ENCODE measurements around the gene CD6.
A peak's percentile ranks its signal among the peaks of the same experiment; 100 is the strongest.

Gene CD6

DNA sequence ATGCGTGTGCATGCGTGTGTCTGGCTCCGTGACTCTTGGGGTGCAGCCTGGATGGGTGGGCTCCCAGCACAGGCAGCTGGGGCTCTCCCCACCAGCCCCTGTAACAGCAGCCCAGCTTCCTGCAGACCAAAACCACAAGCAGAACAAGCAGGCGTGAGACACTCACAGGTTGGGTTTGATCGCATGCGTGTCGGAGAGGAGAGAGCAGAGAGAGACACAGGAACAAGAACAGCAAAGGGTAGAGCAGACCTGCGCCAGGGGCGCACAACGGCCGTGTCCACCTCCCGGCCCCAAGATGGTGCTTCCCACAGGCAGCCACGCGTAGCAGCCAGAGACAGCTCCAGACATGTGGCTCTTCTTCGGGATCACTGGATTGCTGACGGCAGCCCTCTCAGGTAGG lies at the start of gene CD6:
TSS of gene CD6 (plus strand) at position 161 of the 400 bp plus-strand sequence. CDS start at position 347, 186 bp downstream.
- DNase-seq, result no peak

GRCh38 chr11:60921777-60922335 lies 49.6 kb upstream of the CD6 start:
- DNase-seq, result no peak

DNA sequence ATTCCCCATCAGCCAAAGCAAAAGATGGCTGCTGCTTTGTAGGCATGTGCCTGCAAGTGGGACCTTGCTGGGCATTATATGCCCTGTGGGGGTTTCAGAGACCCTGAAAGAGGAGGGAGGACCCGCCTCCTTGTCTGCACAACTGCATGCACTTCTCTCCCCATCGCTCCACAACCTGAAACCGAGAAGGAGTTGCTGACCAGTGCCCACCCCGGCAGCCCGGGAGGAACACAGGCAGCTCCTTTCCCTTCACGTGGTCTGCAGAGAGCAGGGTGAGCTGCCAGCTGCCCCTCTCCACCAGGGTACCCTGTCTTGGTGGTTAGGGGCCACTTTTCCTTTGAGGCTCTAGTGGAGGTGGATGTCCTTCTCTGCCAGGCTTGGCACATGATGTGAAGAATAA lies 48.6 kb upstream of the CD6 start:
- no peak for DNase-seq

DNA sequence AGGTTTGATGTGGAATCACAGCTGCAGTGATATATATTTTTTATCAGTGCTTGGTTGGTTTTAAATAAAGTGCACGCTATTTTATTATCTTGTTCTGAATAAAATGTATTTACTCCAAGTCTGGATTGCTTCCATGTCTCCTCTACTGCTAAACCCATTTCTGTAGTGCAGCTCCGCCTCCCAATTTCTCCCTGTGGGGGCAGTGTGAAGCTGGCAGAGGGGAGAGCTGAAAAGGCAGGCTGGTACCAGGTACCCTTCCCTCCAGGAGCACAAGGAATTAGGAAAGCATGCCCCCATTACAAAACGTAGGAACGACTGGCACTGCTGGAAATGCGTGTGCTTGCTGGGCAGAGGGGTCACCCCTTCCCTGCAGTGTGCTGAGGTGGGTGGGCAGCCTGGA lies 48.2 kb upstream of the CD6 start:
- no peak for DNase-seq

DNA sequence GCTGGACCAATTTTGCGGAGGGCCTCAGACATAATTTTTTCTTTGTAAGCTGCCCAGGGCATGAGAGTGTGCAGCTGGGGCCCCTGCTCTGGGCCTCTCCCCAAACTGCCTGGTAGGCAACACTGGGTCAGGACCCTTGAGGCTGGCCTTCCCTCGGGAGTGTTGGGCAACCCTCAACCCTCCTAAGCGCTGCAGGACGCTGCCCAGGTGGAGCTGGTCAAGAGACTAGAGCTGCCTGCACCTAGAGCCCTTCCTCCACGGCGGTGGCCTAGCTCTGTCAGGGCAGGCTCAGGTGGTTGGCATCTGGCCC lies 47.7 kb upstream of the CD6 start:
- DNase-seq, result no peak

DNA sequence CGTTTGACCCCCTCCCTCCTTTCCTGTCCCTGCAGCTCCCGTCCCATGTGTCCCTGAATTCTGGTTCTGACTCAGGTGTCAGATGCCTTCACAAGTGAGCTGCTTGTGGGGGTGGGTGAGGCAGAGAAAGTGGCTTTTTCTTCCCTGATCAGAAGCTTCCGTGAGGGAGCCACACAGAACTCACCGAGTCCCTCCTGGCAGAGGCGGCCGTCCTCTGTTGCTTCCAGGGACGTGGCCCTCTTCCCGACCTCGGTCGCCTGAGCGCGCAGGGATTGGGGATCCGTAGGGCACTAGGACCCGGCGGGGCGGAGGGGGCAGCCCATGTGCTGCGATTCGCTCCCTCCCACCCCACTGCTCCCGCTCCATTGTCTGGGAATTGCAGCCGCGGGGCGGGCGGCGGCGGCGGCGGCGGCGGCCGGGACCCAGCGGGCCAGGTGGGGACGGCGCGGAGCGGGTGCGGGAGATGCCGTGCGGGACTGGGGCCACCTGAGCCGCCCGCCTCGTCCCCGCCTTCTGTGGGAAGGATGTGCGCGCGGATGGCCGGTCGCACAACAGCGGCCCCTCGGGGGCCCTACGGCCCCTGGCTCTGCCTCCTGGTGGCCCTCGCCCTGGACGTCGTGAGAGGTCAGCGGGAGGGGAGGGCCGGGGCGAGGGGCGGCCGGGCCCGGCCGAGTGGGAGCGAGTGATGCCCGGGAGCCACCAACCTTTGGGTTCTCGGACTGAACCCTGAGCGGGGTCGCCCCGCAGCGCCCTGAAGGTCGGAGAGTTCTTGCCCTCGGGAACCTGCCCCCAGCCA lies 47.2 kb upstream of the CD6 start, which contains the start of gene TMEM132A:
TSS of gene TMEM132A (plus strand) at position 351 of the 796 bp plus-strand sequence. CDS start at position 525, 174 bp downstream.
- DNase-seq, result peak; percentile 41

- DNase-seq, result no peak
Observed at GRCh38 chr11:60924906-60925853, 46.3 kb upstream of the CD6 start.

GRCh38 chr11:60925868-60926267 lies 45.6 kb upstream of the CD6 start:
- DNase-seq, result peak; percentile 89

- no peak for DNase-seq
Observed at GRCh38 chr11:60926500-60926899, 45.0 kb upstream of the CD6 start.

DNA sequence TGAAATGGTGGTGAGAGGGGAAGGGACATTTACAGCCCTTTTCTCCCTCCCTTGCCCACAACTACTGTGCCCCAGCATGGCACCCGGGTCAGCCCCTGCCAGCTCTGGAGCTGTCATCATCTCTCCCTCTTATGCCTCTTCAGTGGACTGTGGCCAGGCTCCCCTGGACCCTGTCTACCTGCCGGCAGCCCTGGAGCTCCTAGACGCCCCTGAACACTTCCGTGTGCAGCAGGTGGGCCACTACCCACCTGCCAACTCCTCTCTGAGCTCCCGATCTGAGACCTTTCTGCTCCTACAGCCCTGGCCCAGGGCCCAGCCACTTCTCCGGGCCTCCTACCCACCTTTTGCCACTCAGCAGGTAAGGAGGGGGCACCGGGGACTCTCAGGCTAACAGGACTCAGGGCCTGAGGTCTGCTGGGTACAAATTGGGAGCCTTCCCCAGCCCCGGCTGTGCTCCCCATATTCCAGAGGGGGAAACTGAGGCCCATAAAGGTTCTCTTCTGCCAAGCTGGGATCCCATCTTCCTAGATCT lies 44.4 kb upstream of the CD6 start:
- no peak for DNase-seq

- no peak for DNase-seq
Observed at GRCh38 chr11:60927600-60927999, 43.9 kb upstream of the CD6 start.

GRCh38 chr11:60928563-60929001 lies 42.9 kb upstream of the CD6 start:
- DNase-seq, result no peak

DNA sequence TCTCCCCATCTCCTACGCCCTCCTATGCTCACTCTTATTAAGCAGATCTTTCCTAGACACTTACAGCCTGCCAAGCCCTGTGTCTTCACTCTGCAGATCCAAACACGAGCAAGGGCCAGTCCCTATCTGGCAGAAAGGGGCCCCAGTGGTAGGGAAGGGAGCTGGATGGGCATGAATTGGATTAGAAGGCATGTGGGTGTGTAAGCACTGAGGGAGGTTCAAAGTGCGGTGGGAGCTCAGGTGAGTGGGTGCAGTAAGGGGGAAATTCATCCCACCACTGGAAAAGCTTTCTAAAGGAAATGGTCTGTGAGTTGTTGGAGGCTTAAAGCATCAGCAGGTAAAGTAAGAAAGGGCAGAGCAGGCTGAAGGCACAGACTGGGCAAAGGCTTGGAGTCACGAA lies 41.7 kb upstream of the CD6 start:
- no peak for DNase-seq

DNA sequence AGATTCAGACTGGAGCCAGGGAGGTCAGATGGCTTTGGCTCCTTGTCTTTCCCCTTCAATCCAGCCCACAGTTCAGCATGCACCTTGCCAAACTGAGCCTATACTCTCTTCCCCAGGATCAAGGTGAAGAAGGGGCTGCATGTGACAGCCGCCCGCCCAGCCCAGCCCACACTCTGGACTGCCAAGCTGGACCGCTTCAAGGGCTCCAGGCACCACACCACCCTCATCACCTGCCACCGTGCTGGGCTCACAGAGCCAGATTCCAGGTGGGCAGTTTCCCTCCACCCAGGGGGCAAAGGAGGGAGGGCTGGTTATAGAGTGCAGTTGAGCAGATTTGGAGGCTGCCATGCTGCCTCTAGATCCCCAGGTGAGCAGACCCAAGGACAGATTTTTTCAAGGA lies 41.1 kb upstream of the CD6 start:
- DNase-seq, result no peak

DNA sequence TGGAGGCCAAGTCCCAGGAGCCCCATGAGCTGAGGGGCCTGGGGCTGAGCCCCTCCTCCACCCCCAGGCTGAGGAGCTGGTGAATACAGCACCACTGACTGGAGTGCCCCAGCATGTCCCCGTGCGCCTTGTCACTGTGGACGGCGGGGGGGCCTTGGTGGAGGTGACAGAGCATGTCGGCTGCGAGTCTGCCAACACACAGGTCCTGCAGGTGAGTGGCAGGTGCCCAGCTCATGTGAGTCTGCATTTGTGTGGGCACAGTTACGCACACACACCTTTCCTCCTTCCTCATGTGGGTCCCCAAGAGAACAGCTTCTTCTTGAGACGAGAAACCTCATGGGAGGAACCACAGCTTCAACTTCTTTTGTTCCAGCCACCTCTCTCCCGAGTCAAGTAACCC lies 39.6 kb upstream of the CD6 start:
- no peak for DNase-seq

DNA sequence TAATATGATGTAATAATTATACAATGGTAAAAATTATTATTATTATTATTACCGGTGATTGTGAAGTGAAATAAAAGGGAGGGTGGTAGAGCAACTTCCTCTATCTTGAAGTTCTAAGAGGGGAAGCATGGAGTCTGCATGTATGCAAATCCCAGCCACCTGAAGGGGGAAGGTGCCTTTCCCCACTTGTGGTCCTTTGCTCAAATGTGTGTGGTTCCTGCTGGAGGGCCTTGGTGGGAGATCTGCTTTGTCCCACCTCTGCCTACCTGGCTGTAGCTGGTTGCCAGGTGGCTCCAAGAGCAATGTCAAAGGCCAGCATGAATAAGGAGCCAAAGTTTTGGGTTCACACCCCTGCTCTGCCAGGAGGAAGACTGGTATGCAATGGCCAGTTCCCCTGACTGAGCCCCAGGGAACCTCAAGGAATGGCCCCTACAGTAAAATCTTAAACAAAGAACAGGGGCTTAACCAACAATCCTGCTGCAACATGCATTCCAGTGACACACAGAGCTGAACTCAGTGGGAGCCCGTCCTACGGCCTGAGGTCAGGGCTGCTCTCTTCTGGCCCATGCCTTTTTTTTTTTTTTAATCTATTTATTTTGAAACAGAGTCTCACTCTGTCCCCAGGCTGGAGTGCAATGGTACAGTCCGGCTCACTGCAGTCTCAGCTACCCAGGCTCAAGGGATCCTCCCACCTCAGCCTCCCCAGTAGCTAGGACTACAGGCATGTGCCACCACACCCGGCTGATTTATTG lies 38.7 kb upstream of the CD6 start:
- no peak for DNase-seq

GRCh38 chr11:60933416-60934123 lies 37.9 kb upstream of the CD6 start:
- no peak for DNase-seq

DNA sequence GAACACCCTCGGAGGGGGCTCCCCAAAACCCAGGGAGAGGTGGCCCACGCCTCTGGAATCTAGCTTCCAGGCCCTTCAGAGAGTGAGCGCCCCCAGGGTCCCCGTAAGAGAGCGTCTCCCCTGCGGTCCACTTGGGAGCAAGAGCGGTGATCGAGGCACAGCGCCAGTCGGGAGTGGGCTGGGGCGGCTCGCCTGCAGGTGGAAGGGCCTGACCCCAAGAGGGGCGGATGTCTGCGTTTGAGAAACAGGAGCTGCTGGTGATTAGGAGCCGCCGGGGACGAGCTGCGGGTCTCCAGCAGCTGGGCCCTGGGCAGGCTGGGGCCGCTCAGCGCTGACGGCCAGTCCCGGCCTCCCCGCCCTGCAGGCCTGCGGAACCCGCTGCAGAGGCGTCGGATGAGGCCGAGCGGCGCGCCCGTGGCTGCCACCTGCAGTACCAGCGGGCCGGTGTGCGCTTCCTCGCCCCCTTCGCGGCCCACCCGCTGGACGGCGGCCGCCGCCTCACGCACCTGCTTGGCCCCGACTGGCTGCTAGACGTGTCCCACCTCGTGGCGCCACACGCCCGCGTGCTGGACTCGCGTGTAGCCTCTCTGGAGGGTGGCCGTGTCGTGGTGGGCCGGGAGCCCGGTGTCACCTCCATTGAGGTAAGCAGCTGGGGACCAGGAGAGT lies 37.2 kb upstream of the CD6 start:
- no peak for DNase-seq

DNA sequence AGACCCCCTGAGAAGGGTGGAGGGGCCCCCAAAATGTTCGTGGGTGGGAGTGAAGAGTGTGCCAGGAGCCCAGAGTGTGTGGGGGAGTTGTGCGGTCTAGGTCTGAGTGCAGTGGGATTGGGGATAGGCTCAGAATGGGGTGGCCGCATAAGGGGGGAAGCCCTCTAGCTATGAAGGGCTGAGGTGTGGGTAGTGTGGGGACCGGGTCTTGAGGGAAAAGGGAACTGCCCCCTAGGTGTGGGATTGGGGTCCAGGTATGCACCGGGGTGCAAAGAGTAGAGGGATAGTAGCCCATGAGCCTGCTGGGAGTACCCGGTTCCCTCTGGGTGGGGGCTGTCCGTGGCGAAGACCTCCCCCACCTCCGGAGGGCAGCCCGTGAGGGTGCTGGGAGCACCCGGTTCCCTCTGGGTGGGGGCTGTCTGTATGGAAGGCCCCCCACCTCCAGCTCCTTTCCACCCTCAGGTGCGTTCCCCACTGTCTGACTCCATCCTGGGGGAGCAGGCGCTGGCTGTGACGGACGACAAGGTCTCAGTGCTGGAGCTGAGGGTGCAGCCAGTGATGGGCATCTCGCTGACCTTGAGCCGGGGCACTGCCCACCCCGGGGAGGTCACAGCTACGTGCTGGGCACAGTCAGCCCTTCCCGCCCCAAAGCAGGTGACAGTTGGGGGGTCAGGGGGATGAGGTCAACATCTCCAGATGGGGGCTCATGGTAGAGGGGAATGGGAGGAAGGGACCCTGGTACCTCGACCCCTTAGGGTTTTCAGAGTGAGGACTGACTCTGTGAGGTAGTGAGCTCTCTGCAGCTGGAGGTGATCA lies 36.5 kb upstream of the CD6 start:
- DNase-seq, result no peak

- no peak for DNase-seq
Observed at GRCh38 chr11:60935676-60936442, 35.6 kb upstream of the CD6 start.
